Hepatocyte (in vitro differentiated cells): ENCODE data around the gene PTTG1IP. TPM values are rescaled to one million over a fixed set of nuclear protein-coding genes. Genes with fewer than 3 reads are reported as not detected.

ENCODE experiments used
- DNase-seq: peaks from one replicate; pipeline ENCODE4 v3.0.0-alpha.2; 2016; ENCODE audit warnings: low spot score
- H2AFZ ChIP-seq: fragments of 200-600 bp; sonication (generic); 2 replicates; pipeline ENCODE4 v1.6.0; 2016; ENCODE audit warnings: antibody characterized with exemption, mild to moderate bottlenecking
- H3K27ac ChIP-seq: fragments of 200-600 bp; sonication (generic); 2 replicates; pipeline ENCODE4 v1.5.1; 2016; ENCODE audit warnings: mild to moderate bottlenecking
- H3K27me3 ChIP-seq: fragments of 200-600 bp; sonication (generic); 2 replicates; pipeline ENCODE4 v1.6.1; 2016
- H3K36me3 ChIP-seq: fragments of 200-600 bp; sonication (generic); replicated peaks from 2 replicates; pipeline ENCODE4 v1.5.1; 2016; ENCODE audit warnings: low read depth; ENCODE audit not compliant: insufficient read depth
- H3K4me1 ChIP-seq: fragments of 200-600 bp; sonication (generic); 2 replicates; pipeline ENCODE4 v1.5.1; 2016; ENCODE audit warnings: mild to moderate bottlenecking, moderate library complexity; ENCODE audit not compliant: insufficient read depth
- H3K4me2 ChIP-seq: fragments of 200-600 bp; sonication (generic); 2 replicates; pipeline ENCODE4 v1.6.0; 2016
- H3K4me3 ChIP-seq: fragments of 200-600 bp; sonication (generic); 2 replicates; pipeline ENCODE4 v1.5.1; 2016; ENCODE audit warnings: mild to moderate bottlenecking
- H3K79me2 ChIP-seq: fragments of 200-600 bp; sonication (generic); 2 replicates; pipeline ENCODE4 v1.6.0; 2017; ENCODE audit warnings: mild to moderate bottlenecking
- H3K9me2 ChIP-seq: fragments of 200-600 bp; sonication (generic); replicated peaks from 2 replicates; pipeline ENCODE4 v1.6.0; 2017; ENCODE audit warnings: mild to moderate bottlenecking; ENCODE audit not compliant: insufficient read depth
- H3K9me3 ChIP-seq: fragments of 200-600 bp; sonication (generic); 2 replicates; pipeline ENCODE4 v1.5.1; 2016; ENCODE audit warnings: low read depth, mild to moderate bottlenecking
- H4K20me1 ChIP-seq: fragments of 200-600 bp; sonication (generic); 2 replicates; pipeline ENCODE4 v1.6.0; 2016; ENCODE audit warnings: mild to moderate bottlenecking; ENCODE audit not compliant: insufficient read depth, poor library complexity, severe bottlenecking
- CTCF ChIP-seq: fragments of 200-600 bp; sonication (generic); IDR thresholded peaks from 2 replicates; pipeline ENCODE4 v1.5.1; 2016; ENCODE audit warnings: antibody characterized with exemption, mild to moderate bottlenecking; ENCODE audit not compliant: poor library complexity
- EZH2 ChIP-seq: fragments of 200-600 bp; sonication (generic); IDR thresholded peaks from 2 replicates; pipeline ENCODE4 v1.6.1; 2016; ENCODE audit warnings: antibody characterized with exemption, mild to moderate bottlenecking, borderline replicate concordance
- EZH2phosphoT487 ChIP-seq: fragments of 200-600 bp; sonication (generic); IDR thresholded peaks from one replicate; pipeline ENCODE4 v1.6.1; 2018; ENCODE audit warnings: antibody characterized with exemption, mild to moderate bottlenecking, low read depth, moderate library complexity; ENCODE audit not compliant: unreplicated experiment, severe bottlenecking
- WGBS: methylation state at CpG from one replicate; pipeline ENCODE4 v1.1.6; 2016; ENCODE audit warnings: low lambda C conversion rate; ENCODE audit errors: missing lambda C conversion rate; 5-methylcytosine and 5-hydroxymethylcytosine counted together
- polyA plus RNA-seq: library from polyadenylated mRNA; unstranded; fragments of >200 nt; fragmentation: Nextera tagmentation; extraction: Ambion mirVana; gene quantifications from 2 replicates; pipeline ENCODE4 v1.2.1, GENCODE V29; 2016
- total RNA-seq: library from RNA; depleted of rRNA; stranded (reverse); fragments of >200 nt; gene quantifications from 2 replicates; pipeline ENCODE4 v1.2.3, GENCODE V29; 2014

PTTG1IP gene
- total and polyA plus RNA-seq, 2 experiments from 2014 or later: 344 to 362 TPM

GRCh38 chr21:44856131-44856530, 17.4 kb downstream of the PTTG1IP start:
- H3K9me2 ChIP-seq: no peaks in the 10 kb centered on the region
- no peak overlapping the region for H3K4me2 ChIP-seq
- no peak overlapping the region for H2AFZ ChIP-seq
- DNase-seq: no peak
- peaks cover 73% of the 10 kb centered on the region for H4K20me1 ChIP-seq
- WGBS: 97% methylated on average over 17 of the region's 17 CpGs
- peaks cover 17% of the 10 kb centered on the region for H3K4me1 ChIP-seq
- H3K9me3 ChIP-seq: no peaks in the 10 kb centered on the region
- TF ChIP-seq EZH2 (no peak), CTCF (no peak), EZH2phosphoT487 (no peak)
- no peak overlapping the region for H3K4me3 ChIP-seq
- no peaks in the 10 kb centered on the region for H3K27me3 ChIP-seq
- no peaks in the 10 kb centered on the region for H3K36me3 ChIP-seq
- H3K79me2 ChIP-seq: peaks cover 97% of the 10 kb centered on the region
- no peak overlapping the region for H3K27ac ChIP-seq

GRCh38 chr21:44855572-44855971, 17.9 kb downstream of the PTTG1IP start:
- no peak overlapping the region for H3K4me2 ChIP-seq
- no peaks in the 10 kb centered on the region for H3K9me2 ChIP-seq
- H3K27ac ChIP-seq: no peak overlapping the region
- no peak for TF ChIP-seq EZH2
- TF ChIP-seq CTCF: no peak
- no peak for TF ChIP-seq EZH2phosphoT487
- H3K36me3 ChIP-seq: no peaks in the 10 kb centered on the region
- no peaks in the 10 kb centered on the region for H3K9me3 ChIP-seq
- H2AFZ ChIP-seq: no peak overlapping the region
- no peak for DNase-seq
- peaks cover 20% of the 10 kb centered on the region for H3K4me1 ChIP-seq
- 98% methylated on average over 14 of the region's 14 CpGs for WGBS
- no peaks in the 10 kb centered on the region for H3K27me3 ChIP-seq
- H3K4me3 ChIP-seq: no peak overlapping the region
- H3K79me2 ChIP-seq: peaks cover 94% of the 10 kb centered on the region
- H4K20me1 ChIP-seq: peaks cover 67% of the 10 kb centered on the region

- no peaks in the 10 kb centered on the region for H3K9me3 ChIP-seq
- 93% methylated on average over 31 of the region's 31 CpGs for WGBS
- peaks cover 88% of the 10 kb centered on the region for H3K79me2 ChIP-seq
- H4K20me1 ChIP-seq: peaks cover 60% of the 10 kb centered on the region
- H3K4me3 ChIP-seq: no peak overlapping the region
- no peak for TF ChIP-seq CTCF
- no peak for TF ChIP-seq EZH2phosphoT487
- no peak overlapping the region for H3K4me2 ChIP-seq
- H3K27ac ChIP-seq: no peak overlapping the region
- no peaks in the 10 kb centered on the region for H3K27me3 ChIP-seq
- H3K36me3 ChIP-seq: no peaks in the 10 kb centered on the region
- H2AFZ ChIP-seq: no peak overlapping the region
- peaks cover 24% of the 10 kb centered on the region for H3K4me1 ChIP-seq
- no peaks in the 10 kb centered on the region for H3K9me2 ChIP-seq
- DNase-seq: no peak
Observed at GRCh38 chr21:44854664-44855446, 18.6 kb downstream of the PTTG1IP start.
